ENCODE measurements around the gene ELF2. TPM values are rescaled to one million over a fixed set of nuclear protein-coding genes. Genes with fewer than 3 reads are reported as not detected.

The ELF2 gene
- total and polyA plus RNA-seq, 2 donors (not counting 1 experiment from before 2014, with no cell fraction given): 25.1 to 97.5 TPM

GRCh38 chr4:139077567-139078355 is 99.3 kb downstream of the ELF2 start:
- H3K9me3 ChIP-seq (ENCODE audit: control extremely low read depth in 1 of 3, control insufficient read depth in 2 of 3, insufficient read depth in 1 of 3, low read length in 2 of 3): no peaks in the 10 kb centered on the region
- H2AFZ ChIP-seq (ENCODE audit: insufficient read depth, low read depth, low read length, poor library complexity, severe bottlenecking): no peak overlapping the region
- H3K27ac ChIP-seq (ENCODE audit: low read length in 2 of 2): peak overlapping the region in 1 of 2 donors; percentile 39
- no peak for TF ChIP-seq CTCF (IDR thresholded peaks at IDR 0.05)
- TF ChIP-seq EZH2 (IDR thresholded peaks at IDR 0.05; ENCODE audit: borderline replicate concordance, insufficient read depth, low read depth, low read length, poor library complexity, severe bottlenecking): no peak
- ChIA-PET CTCF (interaction anchor here (0.8 to 2.5 kb wide), 6 partner anchors 9 to 280 kb away, joined by 3 to 6 read pairs (median 5); partner anchors contain the start of gene NOCT), POLR2A (interaction anchor here (0.7 kb wide), 2 partner anchors 20 to 222 kb away, joined by 5 to 6 read pairs; no protein-coding TSS in a partner anchor)
- H3K4me3 ChIP-seq (ENCODE audit: control extremely low read depth in 1 of 5, extremely low read depth in 1 of 5, insufficient read depth in 1 of 5, low read depth in 2 of 5, low read length in 4 of 5): no peak overlapping the region
- peak overlapping the region; percentile 22 for H3K4me2 ChIP-seq (replicated peaks; ENCODE audit: low read depth, low read length, poor library complexity, severe bottlenecking)
- no peaks in the 10 kb centered on the region for H3K27me3 ChIP-seq (replicated peaks in 1 of 4; ENCODE audit: control extremely low read depth in 1 of 4, control insufficient read depth in 3 of 4, insufficient read depth in 4 of 4, low read length in 3 of 4)
- Mint-ChIP-seq H3K4me1 (peaks cover 56% of the 10 kb centered on the region), H3K27me3 (no peaks in the 10 kb centered on the region), H3K9me3 (ENCODE audit: insufficient read depth) (no peaks in the 10 kb centered on the region), H3K4me3 (peak overlapping the region; percentile 10), H3K27ac (no peak overlapping the region)
- WGBS (ENCODE audit: insufficient coverage): no CpG with 5 or more reads among the region's 1 CpG
- DNase-seq (no peak), ATAC-seq (ENCODE audit: low read depth) (no peak)
- no peak overlapping the region for H3K9ac ChIP-seq (ENCODE audit: low read length)
- peaks cover 16 to 44% of the 10 kb centered on the region in 2 donors for H3K4me1 ChIP-seq (ENCODE audit: control insufficient read depth in 2 of 2, insufficient read depth in 2 of 2, low read length in 2 of 2)
- H4K20me1 ChIP-seq (ENCODE audit: control insufficient read depth, insufficient read depth, low read length, poor library complexity, severe bottlenecking): peaks cover 69% of the 10 kb centered on the region
- H3K79me2 ChIP-seq (ENCODE audit: control insufficient read depth, insufficient read depth, low read length): peaks cover 100% of the 10 kb centered on the region
- H3K36me3 ChIP-seq (replicated peaks in 1 of 2; ENCODE audit: control extremely low read depth in 1 of 2, control insufficient read depth in 1 of 2, extremely low read depth in 1 of 2, insufficient read depth in 2 of 2, low read length in 1 of 2): peaks cover 2 to 4% of the 10 kb centered on the region in 2 experiments
- intact Hi-C loops (cut with micrococcal nuclease): no loop called here
